ENCODE measurements around the gene CMTM7.

DNA sequence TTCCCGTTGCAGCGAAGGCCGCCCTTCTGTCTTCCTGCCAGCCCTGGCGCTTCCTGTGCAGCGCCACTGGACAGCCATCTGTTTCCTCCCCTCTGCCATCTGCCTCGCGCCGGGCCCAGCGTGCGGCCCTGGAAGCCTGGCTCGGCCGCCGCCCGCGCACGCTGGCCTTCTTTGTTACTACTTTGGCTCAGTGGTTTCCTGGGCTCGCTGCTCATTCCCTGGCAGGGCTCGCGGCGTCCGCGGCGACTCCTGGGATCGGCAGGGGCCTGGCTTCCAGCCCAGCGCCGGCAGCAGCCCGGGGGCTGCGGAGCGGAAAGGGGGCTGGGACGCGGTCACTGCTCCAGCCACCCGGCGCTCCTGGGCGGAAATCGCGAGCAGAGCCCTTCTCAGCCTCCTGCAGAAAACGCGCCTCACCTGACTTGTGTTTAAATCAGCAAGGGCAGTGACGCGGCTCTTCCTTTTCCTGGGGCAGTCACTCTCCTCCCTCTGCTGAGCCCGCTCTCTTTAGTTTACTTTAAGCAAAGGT, 10.0 kb downstream of the CMTM7 start:
- no peak for TF ChIP-seq MAFG (tag; conservative IDR thresholded peaks at IDR 0.05)
- no peak for TF ChIP-seq RAD21 (CRISPR knock-in tag; conservative IDR thresholded peaks at IDR 0.05 in 1 of 2, IDR thresholded peaks at IDR 0.05 in 1 of 2)

All from K562 (cell line).